B cell (primary cell): ENCODE data around the gene JUP. TPM values are rescaled to one million over a fixed set of nuclear protein-coding genes. Genes with fewer than 3 reads are reported as not detected.
A peak's percentile ranks its signal among the peaks of the same experiment; 100 is the strongest.

Experiments used
- ATAC-seq: fragments of 200-7000 bp; cut with Tn5 transposase; one replicate; pipeline ENCODE4 v1.10.0; 2021; ENCODE audit warnings: low read depth, mild to moderate bottlenecking, moderate number of reproducible peaks, moderate library complexity
- CTCF ChIA-PET: fragments of 350-600 bp; sonication (Branson Sonifier 250); formaldehyde crosslinking; loops from one replicate; lab custom pipeline; 2021; ENCODE audit warnings: antibody characterized with exemption, inconsistent platforms; lab: Charles Lee
- POLR2A ChIA-PET: fragments of 350-600 bp; sonication (Branson Sonifier 250); formaldehyde crosslinking; loops from one replicate; lab custom pipeline; 2021; ENCODE audit warnings: antibody characterized with exemption; lab: Charles Lee
- DNase-seq: peaks from one replicate; pipeline ENCODE4 v3.0.0; 2013
- H2AFZ ChIP-seq: 2 replicates; pipeline ENCODE4 v1.6.1; 2012; ENCODE audit warnings: mild to moderate bottlenecking, low read depth, low read length; ENCODE audit not compliant: insufficient read depth, poor library complexity, severe bottlenecking
- H3K27ac ChIP-seq, 2 donors: 1 replicate in 1 of 2; 2 replicates in 1 of 2; pipeline ENCODE4 v1.5.1; 2012 to 2013; ENCODE audit warnings: low read length in 2 of 2, mild to moderate bottlenecking in 2 of 2, moderate library complexity in 1 of 2
- H3K27me3 ChIP-seq, 4 experiments: fragments of 200-600 bp in 1 of 4; sonication (generic) in 1 of 4; replicated peaks in 1 of 4; 1 replicate in 2 of 4; 2 replicates in 2 of 4; pipeline versions ENCODE4 v1.6.1 to v1.7.0; 2013 to 2016; ENCODE audit warnings: low read length in 3 of 4, mild to moderate bottlenecking in 2 of 4, mixed read lengths in 1 of 4, moderate library complexity in 1 of 4; ENCODE audit not compliant: insufficient read depth in 4 of 4, control insufficient read depth in 3 of 4; ENCODE audit errors: control extremely low read depth in 1 of 4
- H3K36me3 ChIP-seq, 2 experiments: replicated peaks in 1 of 2; 1 replicate in 1 of 2; 2 replicates in 1 of 2; pipeline versions ENCODE4 v1.6.1 to v1.7.1; 2013; ENCODE audit warnings: low read length in 1 of 2; ENCODE audit not compliant: insufficient read depth in 2 of 2, control insufficient read depth in 1 of 2; ENCODE audit errors: control extremely low read depth in 1 of 2, extremely low read depth in 1 of 2
- H3K4me1 ChIP-seq, 2 donors: fragments of 200-600 bp in 1 of 2; sonication (generic) in 1 of 2; 1 replicate in 1 of 2; 2 replicates in 1 of 2; pipeline versions ENCODE4 v1.5.1 to v1.6.1; 2013 to 2017; ENCODE audit warnings: low read length in 2 of 2; ENCODE audit not compliant: control insufficient read depth in 2 of 2, insufficient read depth in 2 of 2
- H3K4me2 ChIP-seq: replicated peaks from 2 replicates; pipeline ENCODE3; 2012; ENCODE audit warnings: mild to moderate bottlenecking, low read depth, low read length; ENCODE audit not compliant: poor library complexity, severe bottlenecking
- H3K4me3 ChIP-seq, 5 experiments: fragments of 200-600 bp in 1 of 5; sonication (generic) in 1 of 5; 1 replicate in 3 of 5; 2 replicates in 2 of 5; pipeline versions ENCODE4 v1.5.1 to v1.7.0; 2011 to 2016; ENCODE audit warnings: low read length in 4 of 5, mild to moderate bottlenecking in 4 of 5, low read depth in 2 of 5, control low read depth in 1 of 5, moderate library complexity in 1 of 5; ENCODE audit not compliant: insufficient read depth in 1 of 5; ENCODE audit errors: control extremely low read depth in 1 of 5, extremely low read depth in 1 of 5
- H3K79me2 ChIP-seq: fragments of 200-600 bp; sonication (generic); one replicate; pipeline ENCODE4 v1.6.0; 2016; ENCODE audit warnings: low read length; ENCODE audit not compliant: control insufficient read depth, insufficient read depth
- H3K9ac ChIP-seq: fragments of 200-600 bp; sonication (generic); 2 replicates; pipeline ENCODE4 v1.6.1; 2017; ENCODE audit warnings: mild to moderate bottlenecking, low read length, moderate library complexity
- H3K9me3 ChIP-seq, 3 donors: one replicate each; pipeline versions ENCODE4 v1.6.1 to v1.7.1; 2013; ENCODE audit warnings: low read length in 2 of 3; ENCODE audit not compliant: control insufficient read depth in 2 of 3, insufficient read depth in 1 of 3; ENCODE audit errors: control extremely low read depth in 1 of 3
- H4K20me1 ChIP-seq: 2 replicates; pipeline ENCODE4 v1.6.0; 2012; ENCODE audit warnings: mild to moderate bottlenecking, low read length; ENCODE audit not compliant: insufficient read depth, control insufficient read depth, poor library complexity, severe bottlenecking
- H3K27ac Mint-ChIP-seq: one replicate; pipeline ENCODE4 v1.8.0; 2021; ENCODE audit warnings: mixed read lengths
- H3K27me3 Mint-ChIP-seq: one replicate; pipeline ENCODE4 v1.8.0; 2021; ENCODE audit warnings: mixed read lengths
- H3K4me1 Mint-ChIP-seq: one replicate; pipeline ENCODE4 v1.8.0; 2021; ENCODE audit warnings: mixed read lengths
- H3K4me3 Mint-ChIP-seq: one replicate; pipeline ENCODE4 v1.8.0; 2021; ENCODE audit warnings: mixed read lengths
- H3K9me3 Mint-ChIP-seq: one replicate; pipeline ENCODE4 v1.8.0; 2022; ENCODE audit warnings: mixed read lengths; ENCODE audit not compliant: insufficient read depth
- EZH2 ChIP-seq: IDR thresholded peaks from 2 replicates; pipeline ENCODE4 v1.6.1; 2012; ENCODE audit warnings: borderline replicate concordance, low read depth, mild to moderate bottlenecking, moderate library complexity, low read length; ENCODE audit not compliant: insufficient read depth, poor library complexity, severe bottlenecking
- WGBS: methylation state at CpG from one replicate; pipeline ENCODE4 v1.1.5; 2013; ENCODE audit warnings: missing lambda C conversion rate; ENCODE audit not compliant: insufficient coverage; 5-methylcytosine and 5-hydroxymethylcytosine counted together
- intact Hi-C: fragments of 100-400 bp; cut with micrococcal nuclease; formaldehyde crosslinking; loops from one replicate; pipeline ENCODE4 v1.10.0; 2022
- polyA plus RNA-seq: library from polyadenylated mRNA; depleted of rRNA; stranded (reverse); fragments of >200 nt; gene quantifications from 2 replicates; pipeline ENCODE4 v1.2.3, GENCODE V29; 2012
- total RNA-seq, 2 donors: library from RNA; stranded (reverse); fragments of 120-200 nt in 1 of 2; gene quantifications; 1 replicate in 1 of 2; 2 replicates in 1 of 2; pipeline versions ENCODE4 v1.2.3 to v1.2.4, GENCODE V29; 2013 to 2022
- TF ChIP-seq, protein P1 (sequence below): fragments of 200-600 bp; IDR thresholded peaks from one replicate; pipeline ENCODE4 v1.8.0; 2022; ENCODE audit warnings: antibody characterized with exemption, mild to moderate bottlenecking

The JUP gene
- total and polyA plus RNA-seq, 2 donors (not counting 1 experiment from before 2014, with no cell fraction given): 62.9 to 63.3 TPM

DNA sequence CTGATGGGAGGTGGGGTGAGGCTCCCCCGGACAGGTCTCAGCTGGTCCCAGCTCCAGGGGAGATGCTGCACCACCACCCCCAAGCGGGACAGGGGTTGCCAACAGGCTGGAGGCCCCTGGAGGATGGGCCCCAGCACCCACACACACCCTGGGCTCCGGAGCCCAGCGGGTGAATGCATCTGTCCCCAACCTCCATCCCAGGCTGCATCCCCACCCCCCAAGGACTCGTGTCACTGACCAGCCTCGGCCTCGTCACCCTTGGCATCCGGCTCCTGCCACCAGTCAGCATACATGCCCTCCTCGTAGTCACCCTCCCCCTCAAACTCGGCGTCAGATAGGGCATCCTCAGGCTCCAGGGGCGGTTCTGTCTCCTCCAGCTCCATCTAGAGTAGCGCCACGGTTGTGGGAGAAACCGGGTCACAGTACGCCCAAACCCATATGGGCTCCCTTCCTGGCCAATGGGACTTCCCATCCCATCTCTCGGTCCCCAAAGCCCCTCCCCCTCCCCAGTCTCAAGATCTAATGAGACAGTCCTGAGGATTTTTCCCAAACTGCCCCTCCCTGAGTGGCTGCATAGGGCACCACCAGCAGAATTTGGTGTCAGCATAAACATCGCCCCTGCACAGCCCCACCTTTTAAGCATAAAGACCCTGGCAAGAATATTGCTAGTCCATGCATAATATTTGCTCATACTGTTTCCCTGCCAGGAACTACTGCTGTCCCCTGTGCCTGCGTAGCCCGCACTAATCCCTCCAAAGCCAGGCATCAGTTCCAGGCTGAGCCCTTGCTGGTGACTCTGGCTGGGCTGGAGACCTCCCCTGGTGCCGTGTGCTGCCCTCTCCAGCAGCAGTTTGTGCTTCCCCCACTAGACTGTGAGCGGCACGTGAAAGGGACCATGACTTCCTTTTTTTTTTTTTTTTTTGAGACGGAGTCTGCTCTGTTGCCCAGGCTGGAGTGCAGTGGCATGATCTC lies 16.8 kb upstream of the JUP start:
- TF ChIP-seq EZH2: no peak
- TF ChIP-seq, protein P1, sequence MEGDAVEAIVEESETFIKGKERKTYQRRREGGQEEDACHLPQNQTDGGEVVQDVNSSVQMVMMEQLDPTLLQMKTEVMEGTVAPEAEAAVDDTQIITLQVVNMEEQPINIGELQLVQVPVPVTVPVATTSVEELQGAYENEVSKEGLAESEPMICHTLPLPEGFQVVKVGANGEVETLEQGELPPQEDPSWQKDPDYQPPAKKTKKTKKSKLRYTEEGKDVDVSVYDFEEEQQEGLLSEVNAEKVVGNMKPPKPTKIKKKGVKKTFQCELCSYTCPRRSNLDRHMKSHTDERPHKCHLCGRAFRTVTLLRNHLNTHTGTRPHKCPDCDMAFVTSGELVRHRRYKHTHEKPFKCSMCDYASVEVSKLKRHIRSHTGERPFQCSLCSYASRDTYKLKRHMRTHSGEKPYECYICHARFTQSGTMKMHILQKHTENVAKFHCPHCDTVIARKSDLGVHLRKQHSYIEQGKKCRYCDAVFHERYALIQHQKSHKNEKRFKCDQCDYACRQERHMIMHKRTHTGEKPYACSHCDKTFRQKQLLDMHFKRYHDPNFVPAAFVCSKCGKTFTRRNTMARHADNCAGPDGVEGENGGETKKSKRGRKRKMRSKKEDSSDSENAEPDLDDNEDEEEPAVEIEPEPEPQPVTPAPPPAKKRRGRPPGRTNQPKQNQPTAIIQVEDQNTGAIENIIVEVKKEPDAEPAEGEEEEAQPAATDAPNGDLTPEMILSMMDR: no peak
- Mint-ChIP-seq H3K4me3 (no peak overlapping the region), H3K27ac (peak overlapping the region; percentile 65), H3K4me1 (peaks cover 16% of the 10 kb centered on the region), H3K27me3 (no peaks in the 10 kb centered on the region), H3K9me3 (no peaks in the 10 kb centered on the region)
- H2AFZ ChIP-seq: peak overlapping the region; percentile 48
- no peaks in the 10 kb centered on the region for H3K36me3 ChIP-seq
- no peaks in the 10 kb centered on the region for H3K79me2 ChIP-seq
- CTCF ChIA-PET: interaction anchor here (1.2 to 9.3 kb wide), 5 partner anchors 9 to 104 kb away, joined by 3 to 100 read pairs (median 30); partner anchors contain the start of genes FKBP10, HAP1, JUP and P3H4
- H3K4me2 ChIP-seq: peak overlapping the region; percentile 40
- H3K4me3 ChIP-seq: no peak overlapping the region
- DNase-seq: peak; percentile 68
- intact Hi-C loops: no loop called here
- POLR2A ChIA-PET: no interaction called here
- no peaks in the 10 kb centered on the region for H4K20me1 ChIP-seq
- 63% methylated on average over 23 of the region's 24 CpGs for WGBS
- no peaks in the 10 kb centered on the region for H3K9me3 ChIP-seq
- H3K9ac ChIP-seq: no peak overlapping the region
- ATAC-seq: peak; percentile 57
- H3K4me1 ChIP-seq: peaks cover 7 to 22% of the 10 kb centered on the region in 2 donors
- no peaks in the 10 kb centered on the region for H3K27me3 ChIP-seq
- no peak overlapping the region for H3K27ac ChIP-seq
